PFSK-1 (cell line): ENCODE results near the gene LGALS3BP. TPM values are rescaled to one million over a fixed set of nuclear protein-coding genes. Genes with fewer than 3 reads are reported as not detected.
A peak's percentile ranks its signal among the peaks of the same experiment; 100 is the strongest.

Source experiments
- FOXP2 ChIP-seq: optimal IDR thresholded peaks from 2 replicates; pipeline ENCODE3; 2011; ENCODE audit warnings: borderline replicate concordance, control low read depth, inconsistent platforms; ENCODE audit not compliant: insufficient read depth; ENCODE audit errors: extremely low read length, extremely low read depth
- POLR2AphosphoS5 ChIP-seq: IDR thresholded peaks from 2 replicates; pipeline ENCODE4 v1.6.1; 2012; ENCODE audit warnings: low read depth, mild to moderate bottlenecking, control low read depth, low read length, moderate library complexity
- SIN3A ChIP-seq: IDR thresholded peaks from 2 replicates; pipeline ENCODE4 v1.6.1; 2012; ENCODE audit warnings: mild to moderate bottlenecking, low read length, moderate library complexity, borderline replicate concordance; ENCODE audit not compliant: insufficient read depth
- TAF1 ChIP-seq: IDR thresholded peaks from 2 replicates; pipeline ENCODE4 v1.6.1; 2012; ENCODE audit warnings: low read length, control low read depth, borderline replicate concordance; ENCODE audit not compliant: insufficient read depth
- polyA plus RNA-seq: library from polyadenylated mRNA; unstranded; fragments of >200 nt; gene quantifications from one replicate; pipeline ENCODE4 v1.2.1, GENCODE V29; 2012; ENCODE audit warnings: low read depth, missing spikeins; ENCODE audit not compliant: insufficient read length
- TF ChIP-seq, protein P1 (sequence below), 2 experiments: IDR thresholded peaks; 2 replicates each; pipeline versions ENCODE4 v1.6.1 to v1.8.0; 2011 to 2012; ENCODE audit warnings: low read depth in 2 of 2, low read length in 2 of 2, control low read depth in 1 of 2, inconsistent platforms in 1 of 2, mild to moderate bottlenecking in 1 of 2, moderate library complexity in 1 of 2; ENCODE audit not compliant: insufficient read depth in 1 of 2

LGALS3BP gene, protein sequence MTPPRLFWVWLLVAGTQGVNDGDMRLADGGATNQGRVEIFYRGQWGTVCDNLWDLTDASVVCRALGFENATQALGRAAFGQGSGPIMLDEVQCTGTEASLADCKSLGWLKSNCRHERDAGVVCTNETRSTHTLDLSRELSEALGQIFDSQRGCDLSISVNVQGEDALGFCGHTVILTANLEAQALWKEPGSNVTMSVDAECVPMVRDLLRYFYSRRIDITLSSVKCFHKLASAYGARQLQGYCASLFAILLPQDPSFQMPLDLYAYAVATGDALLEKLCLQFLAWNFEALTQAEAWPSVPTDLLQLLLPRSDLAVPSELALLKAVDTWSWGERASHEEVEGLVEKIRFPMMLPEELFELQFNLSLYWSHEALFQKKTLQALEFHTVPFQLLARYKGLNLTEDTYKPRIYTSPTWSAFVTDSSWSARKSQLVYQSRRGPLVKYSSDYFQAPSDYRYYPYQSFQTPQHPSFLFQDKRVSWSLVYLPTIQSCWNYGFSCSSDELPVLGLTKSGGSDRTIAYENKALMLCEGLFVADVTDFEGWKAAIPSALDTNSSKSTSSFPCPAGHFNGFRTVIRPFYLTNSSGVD
- polyA plus RNA-seq: 723 TPM

DNA sequence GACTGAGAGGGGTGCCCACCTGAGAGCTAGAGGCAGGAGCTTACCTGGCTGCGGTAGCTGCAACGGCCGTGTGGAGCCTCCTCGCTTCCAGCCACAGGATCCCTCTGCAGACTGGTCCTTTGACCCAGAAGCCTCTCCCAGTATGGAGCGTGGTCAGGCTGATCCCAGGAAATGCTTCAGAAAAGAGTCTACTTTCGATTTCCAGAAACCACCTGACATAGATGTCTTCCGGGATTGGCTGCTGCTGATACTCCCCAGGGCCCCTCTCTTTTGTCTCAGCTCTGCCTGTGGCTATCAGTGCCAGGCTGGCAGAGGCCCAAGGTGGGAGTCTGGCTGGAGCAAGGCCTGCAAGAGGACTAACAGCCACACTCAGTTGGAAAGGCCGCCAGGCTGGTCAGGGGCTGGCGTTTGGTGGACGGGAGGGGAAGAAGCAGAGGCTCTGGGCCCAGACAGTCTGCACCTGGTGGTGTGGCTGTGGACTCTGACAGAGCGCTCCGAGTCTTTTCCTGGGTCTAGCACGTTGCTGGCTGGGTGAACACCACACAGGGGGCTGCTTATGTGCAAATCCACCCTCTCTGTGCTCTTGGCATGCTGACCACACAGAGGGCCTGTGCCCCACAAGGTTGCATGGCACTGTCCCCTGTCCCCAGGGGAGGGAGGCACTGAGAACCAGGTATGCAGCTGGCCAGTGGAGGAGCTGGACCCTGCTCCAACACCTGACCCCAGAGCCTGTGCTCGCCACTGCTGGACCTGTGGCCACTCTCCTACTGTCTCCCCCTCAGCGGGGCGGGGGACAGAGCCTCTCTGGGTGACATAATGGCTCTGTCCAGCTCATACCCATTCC, at the start of gene LGALS3BP:
TSS of gene LGALS3BP (minus strand) at position 144 of the 844 bp plus-strand sequence. CDS start 2,732 bp downstream, outside the sequence.
- TF ChIP-seq TAF1 (peak; percentile 88; the same call in 1 of the 2 replicates), SIN3A (0 out of 2 replicates have a peak, but pooled peaks have one; percentile 49), POLR2AphosphoS5 (peak; percentile 83; the same call in 1 of the 2 replicates), FOXP2 (peak; percentile 25)
- TF ChIP-seq, protein P1, sequence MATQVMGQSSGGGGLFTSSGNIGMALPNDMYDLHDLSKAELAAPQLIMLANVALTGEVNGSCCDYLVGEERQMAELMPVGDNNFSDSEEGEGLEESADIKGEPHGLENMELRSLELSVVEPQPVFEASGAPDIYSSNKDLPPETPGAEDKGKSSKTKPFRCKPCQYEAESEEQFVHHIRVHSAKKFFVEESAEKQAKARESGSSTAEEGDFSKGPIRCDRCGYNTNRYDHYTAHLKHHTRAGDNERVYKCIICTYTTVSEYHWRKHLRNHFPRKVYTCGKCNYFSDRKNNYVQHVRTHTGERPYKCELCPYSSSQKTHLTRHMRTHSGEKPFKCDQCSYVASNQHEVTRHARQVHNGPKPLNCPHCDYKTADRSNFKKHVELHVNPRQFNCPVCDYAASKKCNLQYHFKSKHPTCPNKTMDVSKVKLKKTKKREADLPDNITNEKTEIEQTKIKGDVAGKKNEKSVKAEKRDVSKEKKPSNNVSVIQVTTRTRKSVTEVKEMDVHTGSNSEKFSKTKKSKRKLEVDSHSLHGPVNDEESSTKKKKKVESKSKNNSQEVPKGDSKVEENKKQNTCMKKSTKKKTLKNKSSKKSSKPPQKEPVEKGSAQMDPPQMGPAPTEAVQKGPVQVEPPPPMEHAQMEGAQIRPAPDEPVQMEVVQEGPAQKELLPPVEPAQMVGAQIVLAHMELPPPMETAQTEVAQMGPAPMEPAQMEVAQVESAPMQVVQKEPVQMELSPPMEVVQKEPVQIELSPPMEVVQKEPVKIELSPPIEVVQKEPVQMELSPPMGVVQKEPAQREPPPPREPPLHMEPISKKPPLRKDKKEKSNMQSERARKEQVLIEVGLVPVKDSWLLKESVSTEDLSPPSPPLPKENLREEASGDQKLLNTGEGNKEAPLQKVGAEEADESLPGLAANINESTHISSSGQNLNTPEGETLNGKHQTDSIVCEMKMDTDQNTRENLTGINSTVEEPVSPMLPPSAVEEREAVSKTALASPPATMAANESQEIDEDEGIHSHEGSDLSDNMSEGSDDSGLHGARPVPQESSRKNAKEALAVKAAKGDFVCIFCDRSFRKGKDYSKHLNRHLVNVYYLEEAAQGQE (IDR thresholded peaks at IDR 0.05; ENCODE audit: insufficient read depth in 1 of 2, low read depth in 2 of 2, low read length in 2 of 2): 0 out of 4 replicates have a peak, but pooled peaks of 1 of the 2 experiments have one; percentile 16

DNA sequence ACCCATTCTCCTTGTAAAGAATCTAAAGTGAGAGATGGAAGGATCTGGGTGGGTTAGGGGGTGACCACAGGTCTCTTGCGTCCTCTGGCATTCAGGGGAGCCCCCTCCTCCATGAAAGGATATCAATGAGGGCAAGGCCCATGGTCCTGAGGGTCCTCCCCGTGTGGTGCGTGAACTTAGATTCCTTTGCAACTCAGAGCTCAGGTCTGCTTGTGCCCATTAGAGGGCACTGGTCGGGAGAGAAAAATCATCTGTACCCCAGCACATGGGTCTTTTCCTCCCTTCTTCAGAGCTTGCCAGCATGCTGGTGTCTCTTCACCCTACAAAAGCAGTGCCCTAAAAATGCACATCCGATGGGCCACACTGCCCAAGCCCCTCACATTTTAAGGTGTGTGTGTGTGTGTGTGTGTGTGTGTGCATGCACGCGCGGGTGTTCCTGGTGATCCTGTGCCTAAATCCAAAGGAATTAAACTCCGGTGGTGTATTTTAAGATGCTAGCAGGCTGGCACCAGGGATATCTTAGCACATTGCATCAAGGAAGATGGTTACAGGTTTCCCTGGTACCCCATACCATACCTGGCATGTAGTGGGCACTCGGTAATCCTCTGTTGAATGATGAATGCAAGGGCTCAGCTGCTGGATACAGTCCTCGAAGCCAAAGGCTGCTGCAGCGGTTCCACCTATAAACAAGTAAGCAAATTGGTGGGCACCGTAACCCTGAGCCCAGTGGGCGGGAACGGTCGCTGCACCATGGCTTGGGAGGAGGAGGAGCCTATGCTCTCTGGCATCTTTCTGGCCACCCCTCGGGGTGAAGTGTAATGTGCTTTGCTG, 49.0 kb upstream of the LGALS3BP start:
- TF ChIP-seq FOXP2 (no peak), SIN3A (no peak), TAF1 (no peak), POLR2AphosphoS5 (no peak)
- TF ChIP-seq, protein P1 (IDR thresholded peaks at IDR 0.05; ENCODE audit: insufficient read depth in 1 of 2, low read depth in 2 of 2, low read length in 2 of 2): no peak

DNA sequence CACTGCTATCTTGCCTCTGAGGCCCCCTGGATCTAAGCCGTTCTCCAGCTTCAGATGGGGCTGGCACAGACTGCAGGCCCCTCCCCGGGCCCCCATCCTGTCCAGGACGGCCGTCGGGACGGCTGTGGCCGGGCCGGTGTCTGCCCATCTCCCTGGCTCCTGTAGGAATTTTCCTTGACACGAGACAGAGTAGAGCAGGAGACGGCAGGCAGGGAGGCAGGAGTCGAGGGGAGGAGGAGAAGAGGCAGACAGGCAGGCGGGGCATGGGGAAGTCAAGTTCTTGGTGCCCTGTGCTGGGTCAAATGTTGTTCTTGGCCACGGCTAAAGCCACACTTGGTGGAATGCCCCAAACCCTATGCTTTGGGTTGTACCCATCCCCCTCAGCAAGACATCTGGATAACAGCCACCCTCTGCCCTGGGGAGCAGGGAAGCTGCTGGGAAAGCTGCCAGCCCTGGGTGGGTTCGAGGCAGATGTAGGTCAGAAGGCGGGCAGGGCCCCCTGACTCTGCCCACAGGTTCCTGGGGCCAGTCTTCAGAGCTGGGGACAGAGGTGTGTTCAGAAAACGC, 48.3 kb upstream of the LGALS3BP start:
- TF ChIP-seq, protein P1 (IDR thresholded peaks at IDR 0.05; ENCODE audit: insufficient read depth in 1 of 2, low read depth in 2 of 2, low read length in 2 of 2): no peak
- TF ChIP-seq FOXP2: no peak
- no peak for TF ChIP-seq TAF1
- no peak for TF ChIP-seq SIN3A
- TF ChIP-seq POLR2AphosphoS5: no peak

DNA sequence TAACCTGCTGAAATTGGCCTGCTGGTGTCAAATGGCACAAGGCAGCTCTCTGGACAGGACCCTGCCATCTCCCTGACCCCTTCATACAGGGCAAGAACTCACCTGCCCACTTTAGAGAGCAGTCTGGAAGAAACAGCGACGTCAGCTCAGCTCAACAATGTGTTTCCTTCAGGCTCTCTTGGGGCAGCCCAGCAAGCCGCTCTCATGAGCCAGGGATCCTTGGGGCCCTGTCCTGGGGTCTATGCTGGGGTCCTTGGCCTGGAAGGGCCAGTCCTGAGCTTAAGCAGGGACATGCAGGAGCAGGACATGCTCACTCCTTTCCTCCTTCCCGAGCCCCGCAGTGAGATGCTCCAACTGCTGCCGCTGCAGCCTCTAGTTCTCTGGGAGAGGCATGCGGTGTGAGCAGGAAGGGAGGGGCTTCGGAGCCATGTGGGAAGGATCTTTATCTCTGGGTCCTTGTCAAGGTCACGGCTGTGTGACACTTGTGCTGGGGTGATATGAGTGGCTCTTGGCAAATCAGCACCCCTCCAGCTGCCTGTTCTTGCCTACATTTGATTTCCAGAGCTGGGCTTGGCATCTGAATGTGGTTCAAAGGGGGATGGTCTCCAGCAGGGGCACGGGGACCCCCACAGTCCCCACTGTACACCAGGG, 47.7 kb upstream of the LGALS3BP start:
- TF ChIP-seq TAF1: no peak
- no peak for TF ChIP-seq FOXP2
- TF ChIP-seq SIN3A: no peak
- TF ChIP-seq, protein P1 (IDR thresholded peaks at IDR 0.05; ENCODE audit: insufficient read depth in 1 of 2, low read depth in 2 of 2, low read length in 2 of 2): no peak
